K562 (cell line): ENCODE data around the gene INHBC. TPM values are rescaled to one million over a fixed set of nuclear protein-coding genes. Genes with fewer than 3 reads are reported as not detected.

Experiments
- BRD9 ChIP-seq: fragments of 450-650 bp; IDR thresholded peaks from 2 replicates; pipeline ENCODE4 v1.6.1; 2018; ENCODE audit warnings: low read depth; ENCODE audit not compliant: partially characterized antibody
- CHD1 ChIP-seq: fragments of 200-600 bp; sonication (generic); IDR thresholded peaks from one replicate; pipeline ENCODE4 v1.6.1; 2012; ENCODE audit warnings: mild to moderate bottlenecking, moderate library complexity, low read length, inconsistent platforms
- ESRRB ChIP-seq: fragments of 250-450 bp; sonication (Bioruptor Pico); IDR thresholded peaks from 2 replicates; pipeline ENCODE4 v1.5.0; 2020; ENCODE audit warnings: mild to moderate bottlenecking, moderate library complexity, borderline replicate concordance
- HES1 ChIP-seq: fragments of 450-650 bp; IDR thresholded peaks from 2 replicates; pipeline ENCODE4 v1.6.1; 2016; ENCODE audit warnings: low read depth, mild to moderate bottlenecking, moderate library complexity
- MGA ChIP-seq: fragments of 450-650 bp; IDR thresholded peaks from 2 replicates; pipeline ENCODE4 v1.6.1; 2016; ENCODE audit warnings: mild to moderate bottlenecking, moderate library complexity
- SNIP1 ChIP-seq: fragments of 450-650 bp; IDR thresholded peaks from 2 replicates; pipeline ENCODE4 v1.7.1; 2017; ENCODE audit warnings: low read depth, mild to moderate bottlenecking
- TFAM ChIP-seq: fragments of 250-450 bp; sonication (Bioruptor Pico); conservative IDR thresholded peaks from 2 replicates; pipeline ENCODE4 v1.5.0; 2021; ENCODE audit warnings: mild to moderate bottlenecking, moderate library complexity
- TOE1 ChIP-seq, 2 experiments: fragments of 450-650 bp in 1 of 2; sonication (generic) in 1 of 2; formaldehyde crosslinking in 1 of 2; IDR thresholded peaks; 2 replicates each; pipeline versions ENCODE4 v1.7.1 to v1.8.0; 2016 to 2022; ENCODE audit warnings: borderline replicate concordance in 2 of 2, mild to moderate bottlenecking in 2 of 2, antibody characterized with exemption in 1 of 2, inconsistent platforms in 1 of 2, low read depth in 1 of 2, missing genetic modification reagents in 1 of 2, moderate library complexity in 1 of 2
- ZBTB2 ChIP-seq: fragments of 450-650 bp; IDR thresholded peaks from 2 replicates; pipeline ENCODE4 v1.6.1; 2016; ENCODE audit warnings: antibody characterized with exemption
- ZNF354B ChIP-seq: fragments of 250-450 bp; sonication (Bioruptor Pico); IDR thresholded peaks from 2 replicates; pipeline ENCODE4 v1.4.0; 2020
- ZNF639 ChIP-seq, 2 experiments: fragments of 200-800 bp in 1 of 2; sonication (Bioruptor generic) in 1 of 2; sonication (generic) in 1 of 2; formaldehyde crosslinking in 1 of 2; IDR thresholded peaks in 1 of 2; conservative IDR thresholded peaks in 1 of 2; 2 replicates each; pipeline versions ENCODE4 v1.5.0 to v1.6.1; 2016 to 2020; ENCODE audit warnings: missing compliant biosample characterization in 1 of 2, missing genetic modification characterization in 1 of 2, missing genetic modification reagents in 1 of 2
- polyA plus RNA-seq, 8 experiments: library from polyadenylated mRNA; depleted of rRNA in 4 of 8; stranded (reverse) in 5 of 8; unstranded in 3 of 8; fragments of >200 nt; fragmentation: Nextera tagmentation in 2 of 8; fragmentation: Illumina TruSeq in 1 of 8; extraction: Ambion mirVana in 2 of 8; extraction: Trizol in 1 of 8; gene quantifications; 2 replicates each; pipeline versions ENCODE4 v1.2.1 to v1.2.3, GENCODE V29; 2011 to 2014; ENCODE audit warnings: inconsistent platforms in 1 of 8, missing spikeins in 1 of 8
- total RNA-seq, 7 experiments: library from RNA; depleted of rRNA in 6 of 7; stranded (reverse); fragments of >200 nt in 6 of 7; fragmentation: Illumina TruSeq in 2 of 7; extraction: Trizol in 2 of 7; gene quantifications; 2 replicates each; pipeline versions ENCODE4 v1.2.1 to v1.2.3, GENCODE V29; 2011 to 2021; ENCODE audit warnings: low replicate concordance in 1 of 7

Gene INHBC
- total and polyA plus RNA-seq, 9 of the 15 experiments (the other 6 are each of a cell fraction or from before 2014, with no cell fraction given) = 0.07 to 0.24 (median 0.15) TPM; not detected in 4

GRCh38 chr12:57488402-57489156 is 54.0 kb downstream of the INHBC start (continued):
- no peak for TF ChIP-seq MGA
- no peak for TF ChIP-seq SNIP1
- TF ChIP-seq ZNF639 (CRISPR knock-in tag; conservative IDR thresholded peaks at IDR 0.05 in 1 of 2, IDR thresholded peaks at IDR 0.05 in 1 of 2) = no peak
- no peak for TF ChIP-seq ESRRB (CRISPR knock-in tag)
- TF ChIP-seq ZNF354B (CRISPR knock-in tag) = no peak
- TF ChIP-seq HES1 = no peak
- TF ChIP-seq TFAM (CRISPR knock-in tag) = no peak
- TF ChIP-seq TOE1 (IDR thresholded peaks at IDR 0.05; ENCODE audit: borderline replicate concordance) = 0 out of 2 replicates have a peak, but pooled peaks have one; percentile 52
- no peak for TF ChIP-seq TOE1 (CRISPR knock-in tag; IDR thresholded peaks at IDR 0.05; ENCODE audit: borderline replicate concordance, low read depth)
- no peak for TF ChIP-seq ZBTB2
- TF ChIP-seq BRD9 = peak; percentile 29
- TF ChIP-seq CHD1 = no peak
